Measurements from ENCODE around the gene TENM4.

The TENM4 gene

GRCh38 chr11:79174045-79175008 lies 266.5 kb downstream of the TENM4 start:
- Histone ChIP-seq H3K4me3 (ENCODE audit: low read depth in 1 of 2, low read length in 2 of 2) (no peak overlapping the region), H3K4me1 (ENCODE audit: insufficient read depth, low read length) (no peaks in the 10 kb centered on the region), H2AFZ (ENCODE audit: low read depth, low read length) (no peak overlapping the region), H3K27ac (ENCODE audit: low read length) (no peak overlapping the region), H3K9ac (ENCODE audit: low read depth, low read length) (no peak overlapping the region), H3K79me2 (ENCODE audit: insufficient read depth, low read length) (no peaks in the 10 kb centered on the region), H3K9me3 (ENCODE audit: insufficient read depth, low read length, severe bottlenecking) (no peaks in the 10 kb centered on the region), H3K4me2 (ENCODE audit: insufficient read depth, low read length) (no peak overlapping the region), H3K36me3 (ENCODE audit: insufficient read depth, low read length) (no peaks in the 10 kb centered on the region), H4K20me1 (ENCODE audit: insufficient read depth, low read length) (no peaks in the 10 kb centered on the region), H3K27me3 (ENCODE audit: insufficient read depth, low read length, poor library complexity) (peaks cover 21% of the 10 kb centered on the region)
- no peak for ATAC-seq (ENCODE audit: insufficient read depth, low read depth)
- TF ChIP-seq, protein P1, sequence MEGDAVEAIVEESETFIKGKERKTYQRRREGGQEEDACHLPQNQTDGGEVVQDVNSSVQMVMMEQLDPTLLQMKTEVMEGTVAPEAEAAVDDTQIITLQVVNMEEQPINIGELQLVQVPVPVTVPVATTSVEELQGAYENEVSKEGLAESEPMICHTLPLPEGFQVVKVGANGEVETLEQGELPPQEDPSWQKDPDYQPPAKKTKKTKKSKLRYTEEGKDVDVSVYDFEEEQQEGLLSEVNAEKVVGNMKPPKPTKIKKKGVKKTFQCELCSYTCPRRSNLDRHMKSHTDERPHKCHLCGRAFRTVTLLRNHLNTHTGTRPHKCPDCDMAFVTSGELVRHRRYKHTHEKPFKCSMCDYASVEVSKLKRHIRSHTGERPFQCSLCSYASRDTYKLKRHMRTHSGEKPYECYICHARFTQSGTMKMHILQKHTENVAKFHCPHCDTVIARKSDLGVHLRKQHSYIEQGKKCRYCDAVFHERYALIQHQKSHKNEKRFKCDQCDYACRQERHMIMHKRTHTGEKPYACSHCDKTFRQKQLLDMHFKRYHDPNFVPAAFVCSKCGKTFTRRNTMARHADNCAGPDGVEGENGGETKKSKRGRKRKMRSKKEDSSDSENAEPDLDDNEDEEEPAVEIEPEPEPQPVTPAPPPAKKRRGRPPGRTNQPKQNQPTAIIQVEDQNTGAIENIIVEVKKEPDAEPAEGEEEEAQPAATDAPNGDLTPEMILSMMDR (IDR thresholded peaks at IDR 0.05; ENCODE audit: borderline replicate concordance, extremely low read depth, low read length, poor library complexity, severe bottlenecking) = no peak
- TF ChIP-seq EZH2 (IDR thresholded peaks at IDR 0.05; ENCODE audit: borderline replicate concordance, low read depth, low read length, severe bottlenecking) = no peak
- DNase-seq = no peak

- Histone ChIP-seq H3K4me3 (ENCODE audit: low read depth in 1 of 2, low read length in 2 of 2) (no peak overlapping the region), H3K36me3 (ENCODE audit: insufficient read depth, low read length) (no peaks in the 10 kb centered on the region), H2AFZ (ENCODE audit: low read depth, low read length) (no peak overlapping the region), H4K20me1 (ENCODE audit: insufficient read depth, low read length) (no peaks in the 10 kb centered on the region), H3K4me1 (ENCODE audit: insufficient read depth, low read length) (no peaks in the 10 kb centered on the region), H3K27ac (ENCODE audit: low read length) (no peak overlapping the region), H3K27me3 (ENCODE audit: insufficient read depth, low read length, poor library complexity) (peaks cover 21% of the 10 kb centered on the region), H3K4me2 (ENCODE audit: insufficient read depth, low read length) (no peak overlapping the region), H3K9ac (ENCODE audit: low read depth, low read length) (no peak overlapping the region), H3K9me3 (ENCODE audit: insufficient read depth, low read length, severe bottlenecking) (no peaks in the 10 kb centered on the region), H3K79me2 (ENCODE audit: insufficient read depth, low read length) (no peaks in the 10 kb centered on the region)
- ATAC-seq (ENCODE audit: insufficient read depth, low read depth) (no peak), DNase-seq (no peak)
- TF ChIP-seq EZH2 (IDR thresholded peaks at IDR 0.05; ENCODE audit: borderline replicate concordance, low read depth, low read length, severe bottlenecking) = no peak
- TF ChIP-seq, protein P1 (IDR thresholded peaks at IDR 0.05; ENCODE audit: borderline replicate concordance, extremely low read depth, low read length, poor library complexity, severe bottlenecking) = no peak
Observed at GRCh38 chr11:79173615-79174014, 267.2 kb downstream of the TENM4 start.

- Histone ChIP-seq H3K79me2 (ENCODE audit: insufficient read depth, low read length) (no peaks in the 10 kb centered on the region), H2AFZ (ENCODE audit: low read depth, low read length) (no peak overlapping the region), H3K4me2 (ENCODE audit: insufficient read depth, low read length) (no peak overlapping the region), H3K9me3 (ENCODE audit: insufficient read depth, low read length, severe bottlenecking) (no peaks in the 10 kb centered on the region), H3K27me3 (ENCODE audit: insufficient read depth, low read length, poor library complexity) (peaks cover 11% of the 10 kb centered on the region), H3K4me1 (ENCODE audit: insufficient read depth, low read length) (no peaks in the 10 kb centered on the region), H3K4me3 (ENCODE audit: low read depth in 1 of 2, low read length in 2 of 2) (no peak overlapping the region), H3K9ac (ENCODE audit: low read depth, low read length) (no peak overlapping the region), H3K27ac (ENCODE audit: low read length) (no peak overlapping the region), H4K20me1 (ENCODE audit: insufficient read depth, low read length) (no peaks in the 10 kb centered on the region), H3K36me3 (ENCODE audit: insufficient read depth, low read length) (no peaks in the 10 kb centered on the region)
- TF ChIP-seq EZH2 (IDR thresholded peaks at IDR 0.05; ENCODE audit: borderline replicate concordance, low read depth, low read length, severe bottlenecking) = no peak
- TF ChIP-seq, protein P1 (IDR thresholded peaks at IDR 0.05; ENCODE audit: borderline replicate concordance, extremely low read depth, low read length, poor library complexity, severe bottlenecking) = no peak
- DNase-seq = no peak
- no peak for ATAC-seq (ENCODE audit: insufficient read depth, low read depth)
Observed at GRCh38 chr11:79170321-79170720, 270.5 kb downstream of the TENM4 start.

Measured in DND-41 (cell line).